GM23338 (cell line): ENCODE data around the gene PREB. TPM values are rescaled to one million over a fixed set of nuclear protein-coding genes. Genes with fewer than 3 reads are reported as not detected.

Experiments
- ATAC-seq: fragments of 200-7000 bp; cut with Tn5 transposase; 3 replicates; pipeline ENCODE4 v1.9.1; 2020
- DNase-seq: peaks from one replicate; pipeline ENCODE4 v3.0.0-alpha.2; 2015; ENCODE audit warnings: low spot score
- H2AFZ ChIP-seq: fragments of 200-600 bp; sonication (generic); 2 replicates; pipeline ENCODE4 v1.8.0; 2016; ENCODE audit warnings: antibody characterized with exemption, mild to moderate bottlenecking, moderate library complexity
- H3F3A ChIP-seq: fragments of 200-600 bp; sonication (generic); replicated peaks from 2 replicates; pipeline ENCODE4 v1.8.0; 2017; ENCODE audit warnings: antibody characterized with exemption, mixed run types, low read depth
- H3K27ac ChIP-seq: fragments of 200-600 bp; sonication (generic); 2 replicates; pipeline ENCODE4 v1.6.1; 2016; ENCODE audit warnings: low read depth
- H3K27me3 ChIP-seq: fragments of 200-600 bp; sonication (generic); 2 replicates; pipeline ENCODE4 v1.8.0; 2016; ENCODE audit warnings: mild to moderate bottlenecking, mixed run types, moderate library complexity; ENCODE audit not compliant: insufficient read depth
- H3K36me3 ChIP-seq: fragments of 200-600 bp; sonication (generic); 2 replicates; pipeline ENCODE4 v1.8.0; 2016; ENCODE audit warnings: mild to moderate bottlenecking; ENCODE audit not compliant: insufficient read depth
- H3K4me1 ChIP-seq: fragments of 200-600 bp; sonication (generic); 2 replicates; pipeline ENCODE4 v1.8.0; 2016; ENCODE audit warnings: mild to moderate bottlenecking, moderate library complexity; ENCODE audit not compliant: insufficient read depth
- H3K4me2 ChIP-seq: fragments of 200-600 bp; sonication (generic); 2 replicates; pipeline ENCODE4 v1.7.1; 2017; ENCODE audit warnings: mixed run types
- H3K4me3 ChIP-seq: fragments of 200-600 bp; sonication (generic); 2 replicates; pipeline ENCODE4 v1.6.1; 2016; ENCODE audit warnings: mixed run types
- H3K79me2 ChIP-seq: fragments of 200-600 bp; sonication (generic); replicated peaks from 2 replicates; pipeline ENCODE4 v1.8.0; 2017; ENCODE audit warnings: mild to moderate bottlenecking; ENCODE audit not compliant: insufficient read depth
- H3K9me2 ChIP-seq: fragments of 200-600 bp; sonication (generic); 2 replicates; pipeline ENCODE4 v1.8.0; 2017; ENCODE audit not compliant: insufficient read depth
- H4K20me1 ChIP-seq: fragments of 200-600 bp; sonication (generic); replicated peaks from 2 replicates; pipeline ENCODE4 v1.8.0; 2017; ENCODE audit warnings: mild to moderate bottlenecking; ENCODE audit not compliant: insufficient read depth
- H3K27ac Mint-ChIP-seq: 2 replicates; pipeline ENCODE4 v1.8.0; 2020; ENCODE audit warnings: inconsistent platforms, mild to moderate bottlenecking, moderate library complexity, mixed read lengths
- H3K27me3 Mint-ChIP-seq: 3 replicates; pipeline ENCODE4 v1.8.0; 2022; ENCODE audit warnings: low read depth, mild to moderate bottlenecking, moderate library complexity, mixed read lengths, inconsistent platforms; ENCODE audit not compliant: insufficient read depth, poor library complexity
- H3K36me3 Mint-ChIP-seq: 3 replicates; pipeline ENCODE4 v1.8.0; 2021; ENCODE audit warnings: low read depth, mild to moderate bottlenecking, inconsistent platforms, moderate library complexity, mixed read lengths
- H3K4me1 Mint-ChIP-seq: 3 replicates; pipeline ENCODE4 v1.8.0; 2020; ENCODE audit warnings: mild to moderate bottlenecking, inconsistent platforms, mixed read lengths
- H3K4me3 Mint-ChIP-seq: 3 replicates; pipeline ENCODE4 v1.8.0; 2021; ENCODE audit warnings: moderate library complexity, mild to moderate bottlenecking, inconsistent platforms, mixed read lengths
- H3K9me3 Mint-ChIP-seq: 3 replicates; pipeline ENCODE4 v1.8.0; 2020; ENCODE audit warnings: moderate library complexity, mild to moderate bottlenecking, inconsistent platforms, mixed read lengths
- CREB1 ChIP-seq: fragments of 250-450 bp; sonication (Bioruptor Pico); IDR thresholded peaks from 2 replicates; pipeline ENCODE4 v1.5.0; 2020; ENCODE audit warnings: low read depth, mild to moderate bottlenecking, moderate library complexity
- CTCF ChIP-seq, 2 experiments: fragments of 200-600 bp in 1 of 2; sonication (generic) in 1 of 2; conservative IDR thresholded peaks; 2 replicates each; pipeline versions ENCODE4 v1.5.1 to v1.6.1; 2016 to 2017; ENCODE audit warnings: antibody characterized with exemption in 2 of 2, low read depth in 2 of 2, mild to moderate bottlenecking in 2 of 2, moderate library complexity in 1 of 2
- EZH2 ChIP-seq: fragments of 200-600 bp; sonication (generic); IDR thresholded peaks from one replicate; pipeline ENCODE4 v1.8.0; 2017; ENCODE audit warnings: antibody characterized with exemption, mild to moderate bottlenecking, low read depth; ENCODE audit not compliant: unreplicated experiment
- EZH2phosphoT487 ChIP-seq: fragments of 200-600 bp; sonication (generic); IDR thresholded peaks from one replicate; pipeline ENCODE4 v1.8.1; 2018; ENCODE audit warnings: antibody characterized with exemption; ENCODE audit not compliant: unreplicated experiment
- JUNB ChIP-seq: IDR thresholded peaks from one replicate; pipeline ENCODE4 v1.6.1; 2016; ENCODE audit warnings: antibody characterized with exemption; ENCODE audit not compliant: unreplicated experiment
- NANOG ChIP-seq: IDR thresholded peaks from 2 replicates; pipeline ENCODE4 v1.6.1; 2016; ENCODE audit warnings: antibody characterized with exemption, borderline replicate concordance
- POLR2AphosphoS5 ChIP-seq: IDR thresholded peaks from 2 replicates; pipeline ENCODE4 v1.6.1; 2016; ENCODE audit warnings: antibody characterized with exemption, low read depth
- STAT1 ChIP-seq: IDR thresholded peaks from one replicate; pipeline ENCODE4 v1.6.1; 2016; ENCODE audit warnings: antibody characterized with exemption; ENCODE audit not compliant: unreplicated experiment
- ZNF114 ChIP-seq: fragments of 250-450 bp; sonication (Bioruptor Pico); IDR thresholded peaks from 2 replicates; pipeline ENCODE4 v1.5.0; 2020; ENCODE audit warnings: mild to moderate bottlenecking, moderate library complexity
- ZNF331 ChIP-seq: fragments of 250-450 bp; sonication (Bioruptor Pico); IDR thresholded peaks from 2 replicates; pipeline ENCODE4 v1.5.0; 2020; ENCODE audit warnings: low read depth, mild to moderate bottlenecking, moderate library complexity
- polyA plus RNA-seq: library from polyadenylated mRNA; unstranded; fragments of >200 nt; fragmentation: Nextera tagmentation; extraction: Ambion mirVana; gene quantifications from 2 replicates; pipeline ENCODE4 v1.2.1, GENCODE V29; 2016
- total RNA-seq: library from RNA; depleted of rRNA; stranded (reverse); fragments of >200 nt; shearing (Covaris generic); gene quantifications from 2 replicates; pipeline ENCODE4 v1.2.3, GENCODE V29; 2014
- TF ChIP-seq, protein P1 (sequence below): IDR thresholded peaks from one replicate; pipeline ENCODE4 v1.6.1; 2018; ENCODE audit warnings: antibody characterized with exemption; ENCODE audit not compliant: unreplicated experiment
- TF ChIP-seq, protein P2 (sequence below): fragments of 250-450 bp; sonication (Bioruptor Pico); IDR thresholded peaks from 2 replicates; pipeline ENCODE4 v1.5.0; 2020; ENCODE audit warnings: mild to moderate bottlenecking, moderate library complexity
- TF ChIP-seq, protein P3 (sequence below): IDR thresholded peaks from 2 replicates; pipeline ENCODE4 v1.6.1; 2016; ENCODE audit warnings: antibody characterized with exemption

The PREB gene
- total and polyA plus RNA-seq, 2 experiments from 2014 or later, result 41.2 to 79.7 TPM

- Mint-ChIP-seq H3K27me3 (no peaks in the 10 kb centered on the region), H3K27ac (no peak overlapping the region), H3K4me1 (peaks cover 7% of the 10 kb centered on the region; the same call in 2 of the 3 replicates), H3K36me3 (no peaks in the 10 kb centered on the region), H3K4me3 (peak overlapping the region; percentile 16; the same call in 2 of the 3 replicates), H3K9me3 (no peaks in the 10 kb centered on the region)
- no peak for ATAC-seq
- no peak for TF ChIP-seq EZH2phosphoT487
- no peak for TF ChIP-seq NANOG
- TF ChIP-seq, protein P1, sequence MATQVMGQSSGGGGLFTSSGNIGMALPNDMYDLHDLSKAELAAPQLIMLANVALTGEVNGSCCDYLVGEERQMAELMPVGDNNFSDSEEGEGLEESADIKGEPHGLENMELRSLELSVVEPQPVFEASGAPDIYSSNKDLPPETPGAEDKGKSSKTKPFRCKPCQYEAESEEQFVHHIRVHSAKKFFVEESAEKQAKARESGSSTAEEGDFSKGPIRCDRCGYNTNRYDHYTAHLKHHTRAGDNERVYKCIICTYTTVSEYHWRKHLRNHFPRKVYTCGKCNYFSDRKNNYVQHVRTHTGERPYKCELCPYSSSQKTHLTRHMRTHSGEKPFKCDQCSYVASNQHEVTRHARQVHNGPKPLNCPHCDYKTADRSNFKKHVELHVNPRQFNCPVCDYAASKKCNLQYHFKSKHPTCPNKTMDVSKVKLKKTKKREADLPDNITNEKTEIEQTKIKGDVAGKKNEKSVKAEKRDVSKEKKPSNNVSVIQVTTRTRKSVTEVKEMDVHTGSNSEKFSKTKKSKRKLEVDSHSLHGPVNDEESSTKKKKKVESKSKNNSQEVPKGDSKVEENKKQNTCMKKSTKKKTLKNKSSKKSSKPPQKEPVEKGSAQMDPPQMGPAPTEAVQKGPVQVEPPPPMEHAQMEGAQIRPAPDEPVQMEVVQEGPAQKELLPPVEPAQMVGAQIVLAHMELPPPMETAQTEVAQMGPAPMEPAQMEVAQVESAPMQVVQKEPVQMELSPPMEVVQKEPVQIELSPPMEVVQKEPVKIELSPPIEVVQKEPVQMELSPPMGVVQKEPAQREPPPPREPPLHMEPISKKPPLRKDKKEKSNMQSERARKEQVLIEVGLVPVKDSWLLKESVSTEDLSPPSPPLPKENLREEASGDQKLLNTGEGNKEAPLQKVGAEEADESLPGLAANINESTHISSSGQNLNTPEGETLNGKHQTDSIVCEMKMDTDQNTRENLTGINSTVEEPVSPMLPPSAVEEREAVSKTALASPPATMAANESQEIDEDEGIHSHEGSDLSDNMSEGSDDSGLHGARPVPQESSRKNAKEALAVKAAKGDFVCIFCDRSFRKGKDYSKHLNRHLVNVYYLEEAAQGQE, result no peak
- no peak for TF ChIP-seq ZNF331 (CRISPR knock-in tag)
- TF ChIP-seq, protein P2, sequence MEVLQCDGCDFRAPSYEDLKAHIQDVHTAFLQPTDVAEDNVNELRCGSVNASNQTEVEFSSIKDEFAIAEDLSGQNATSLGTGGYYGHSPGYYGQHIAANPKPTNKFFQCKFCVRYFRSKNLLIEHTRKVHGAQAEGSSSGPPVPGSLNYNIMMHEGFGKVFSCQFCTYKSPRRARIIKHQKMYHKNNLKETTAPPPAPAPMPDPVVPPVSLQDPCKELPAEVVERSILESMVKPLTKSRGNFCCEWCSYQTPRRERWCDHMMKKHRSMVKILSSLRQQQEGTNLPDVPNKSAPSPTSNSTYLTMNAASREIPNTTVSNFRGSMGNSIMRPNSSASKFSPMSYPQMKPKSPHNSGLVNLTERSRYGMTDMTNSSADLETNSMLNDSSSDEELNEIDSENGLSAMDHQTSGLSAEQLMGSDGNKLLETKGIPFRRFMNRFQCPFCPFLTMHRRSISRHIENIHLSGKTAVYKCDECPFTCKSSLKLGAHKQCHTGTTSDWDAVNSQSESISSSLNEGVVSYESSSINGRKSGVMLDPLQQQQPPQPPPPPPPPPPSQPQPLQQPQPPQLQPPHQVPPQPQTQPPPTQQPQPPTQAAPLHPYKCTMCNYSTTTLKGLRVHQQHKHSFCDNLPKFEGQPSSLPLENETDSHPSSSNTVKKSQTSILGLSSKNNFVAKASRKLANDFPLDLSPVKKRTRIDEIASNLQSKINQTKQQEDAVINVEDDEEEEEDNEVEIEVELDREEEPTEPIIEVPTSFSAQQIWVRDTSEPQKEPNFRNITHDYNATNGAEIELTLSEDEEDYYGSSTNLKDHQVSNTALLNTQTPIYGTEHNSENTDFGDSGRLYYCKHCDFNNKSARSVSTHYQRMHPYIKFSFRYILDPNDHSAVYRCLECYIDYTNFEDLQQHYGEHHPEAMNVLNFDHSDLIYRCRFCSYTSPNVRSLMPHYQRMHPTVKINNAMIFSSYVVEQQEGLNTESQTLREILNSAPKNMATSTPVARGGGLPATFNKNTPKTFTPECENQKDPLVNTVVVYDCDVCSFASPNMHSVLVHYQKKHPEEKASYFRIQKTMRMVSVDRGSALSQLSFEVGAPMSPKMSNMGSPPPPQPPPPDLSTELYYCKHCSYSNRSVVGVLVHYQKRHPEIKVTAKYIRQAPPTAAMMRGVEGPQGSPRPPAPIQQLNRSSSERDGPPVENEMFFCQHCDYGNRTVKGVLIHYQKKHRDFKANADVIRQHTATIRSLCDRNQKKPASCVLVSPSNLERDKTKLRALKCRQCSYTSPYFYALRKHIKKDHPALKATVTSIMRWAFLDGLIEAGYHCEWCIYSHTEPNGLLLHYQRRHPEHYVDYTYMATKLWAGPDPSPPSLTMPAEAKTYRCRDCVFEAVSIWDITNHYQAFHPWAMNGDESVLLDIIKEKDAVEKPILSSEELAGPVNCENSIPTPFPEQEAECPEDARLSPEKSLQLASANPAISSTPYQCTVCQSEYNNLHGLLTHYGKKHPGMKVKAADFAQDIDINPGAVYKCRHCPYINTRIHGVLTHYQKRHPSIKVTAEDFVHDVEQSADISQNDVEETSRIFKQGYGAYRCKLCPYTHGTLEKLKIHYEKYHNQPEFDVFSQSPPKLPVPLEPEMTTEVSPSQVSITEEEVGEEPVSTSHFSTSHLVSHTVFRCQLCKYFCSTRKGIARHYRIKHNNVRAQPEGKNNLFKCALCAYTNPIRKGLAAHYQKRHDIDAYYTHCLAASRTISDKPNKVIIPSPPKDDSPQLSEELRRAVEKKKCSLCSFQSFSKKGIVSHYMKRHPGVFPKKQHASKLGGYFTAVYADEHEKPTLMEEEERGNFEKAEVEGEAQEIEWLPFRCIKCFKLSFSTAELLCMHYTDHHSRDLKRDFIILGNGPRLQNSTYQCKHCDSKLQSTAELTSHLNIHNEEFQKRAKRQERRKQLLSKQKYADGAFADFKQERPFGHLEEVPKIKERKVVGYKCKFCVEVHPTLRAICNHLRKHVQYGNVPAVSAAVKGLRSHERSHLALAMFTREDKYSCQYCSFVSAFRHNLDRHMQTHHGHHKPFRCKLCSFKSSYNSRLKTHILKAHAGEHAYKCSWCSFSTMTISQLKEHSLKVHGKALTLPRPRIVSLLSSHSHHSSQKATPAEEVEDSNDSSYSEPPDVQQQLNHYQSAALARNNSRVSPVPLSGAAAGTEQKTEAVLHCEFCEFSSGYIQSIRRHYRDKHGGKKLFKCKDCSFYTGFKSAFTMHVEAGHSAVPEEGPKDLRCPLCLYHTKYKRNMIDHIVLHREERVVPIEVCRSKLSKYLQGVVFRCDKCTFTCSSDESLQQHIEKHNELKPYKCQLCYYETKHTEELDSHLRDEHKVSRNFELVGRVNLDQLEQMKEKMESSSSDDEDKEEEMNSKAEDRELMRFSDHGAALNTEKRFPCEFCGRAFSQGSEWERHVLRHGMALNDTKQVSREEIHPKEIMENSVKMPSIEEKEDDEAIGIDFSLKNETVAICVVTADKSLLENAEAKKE (CRISPR knock-in tag), result no peak
- no peak for TF ChIP-seq CTCF (conservative IDR thresholded peaks at IDR 0.05; ENCODE audit: low read depth in 2 of 2)
- no peak for TF ChIP-seq EZH2
- no peak for TF ChIP-seq ZNF114 (CRISPR knock-in tag)
- TF ChIP-seq, protein P3, sequence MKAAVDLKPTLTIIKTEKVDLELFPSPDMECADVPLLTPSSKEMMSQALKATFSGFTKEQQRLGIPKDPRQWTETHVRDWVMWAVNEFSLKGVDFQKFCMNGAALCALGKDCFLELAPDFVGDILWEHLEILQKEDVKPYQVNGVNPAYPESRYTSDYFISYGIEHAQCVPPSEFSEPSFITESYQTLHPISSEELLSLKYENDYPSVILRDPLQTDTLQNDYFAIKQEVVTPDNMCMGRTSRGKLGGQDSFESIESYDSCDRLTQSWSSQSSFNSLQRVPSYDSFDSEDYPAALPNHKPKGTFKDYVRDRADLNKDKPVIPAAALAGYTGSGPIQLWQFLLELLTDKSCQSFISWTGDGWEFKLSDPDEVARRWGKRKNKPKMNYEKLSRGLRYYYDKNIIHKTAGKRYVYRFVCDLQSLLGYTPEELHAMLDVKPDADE, result no peak
- no peak for TF ChIP-seq CREB1 (CRISPR knock-in tag)
- no peak for TF ChIP-seq STAT1
- no peak for TF ChIP-seq JUNB
- TF ChIP-seq POLR2AphosphoS5, result no peak
- Histone ChIP-seq H3K4me1 (no peaks in the 10 kb centered on the region; the same call in 1 of the 2 replicates), H3K4me2 (peak overlapping the region; percentile 80; the same call in 1 of the 2 replicates), H3K9me2 (no peaks in the 10 kb centered on the region), H3K36me3 (no peaks in the 10 kb centered on the region), H3F3A (no peaks in the 10 kb centered on the region), H3K79me2 (no peaks in the 10 kb centered on the region), H3K27me3 (no peaks in the 10 kb centered on the region), H3K4me3 (no peak overlapping the region), H3K27ac (no peak overlapping the region), H2AFZ (peak overlapping the region; percentile 99), H4K20me1 (no peaks in the 10 kb centered on the region)
- DNase-seq, result no peak
Measured at GRCh38 chr2:27170581-27171337, 36.3 kb upstream of the PREB start.
